H1 (cell line): ENCODE data around the gene KRTAP5-8. TPM values are rescaled to one million over a fixed set of nuclear protein-coding genes. Genes with fewer than 3 reads are reported as not detected.

Source experiments
- KDM5A ChIP-seq: fragments of 200-600 bp; IDR thresholded peaks from 2 replicates; pipeline ENCODE4 v1.7.1; 2012; ENCODE audit warnings: mild to moderate bottlenecking, low read length, inconsistent platforms, mixed read lengths
- SIN3A ChIP-seq, 2 experiments: IDR thresholded peaks in 1 of 2; conservative IDR thresholded peaks in 1 of 2; 2 replicates each; pipeline ENCODE4 v1.6.1; 2011 to 2012; ENCODE audit warnings: low read length in 2 of 2, improper control_type of control experiment in 1 of 2, low read depth in 1 of 2, mild to moderate bottlenecking in 1 of 2
- polyA plus RNA-seq, 7 experiments: library from polyadenylated mRNA; depleted of rRNA in 3 of 7; stranded (reverse) in 5 of 7; unstranded in 2 of 7; fragments of >200 nt in 5 of 7; fragments of 200-250 nt in 2 of 7; gene quantifications; 1 replicate in 5 of 7; 2 replicates in 1 of 7; 4 replicates in 1 of 7; pipeline versions ENCODE4 v1.2.1 to v1.2.3, GENCODE V29; 2011 to 2013; ENCODE audit warnings: missing spikeins in 2 of 7, mixed read lengths in 2 of 7
- total RNA-seq: library from RNA; stranded (reverse); fragmentation: NEBNext Ultra II Directional; extraction: Animal tissue kit (Norgen Biotek cat#: 25700); gene quantifications from 2 replicates; pipeline ENCODE4 v1.2.1, GENCODE V29; 2021

KRTAP5-8 gene
- total and polyA plus RNA-seq, 2 of the 8 experiments (the other 6 are each of a cell fraction or from before 2014, with no cell fraction given), result not detected

DNA sequence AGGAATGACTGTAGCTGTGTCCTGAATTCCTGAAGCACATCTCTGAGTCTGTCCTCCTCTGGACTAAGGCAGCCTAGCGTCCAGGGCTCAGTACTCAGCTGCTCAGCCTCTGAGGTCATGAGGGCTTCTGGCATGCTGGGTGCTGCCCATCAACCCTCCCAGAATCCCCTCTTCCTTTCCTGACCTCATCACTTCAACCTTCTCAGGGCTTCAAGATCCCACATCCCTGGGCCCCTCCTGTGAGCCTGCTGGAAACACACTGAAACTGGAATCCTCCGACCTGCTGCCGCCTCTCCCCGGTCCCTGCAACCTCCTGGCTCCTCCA, 803 bp downstream of the KRTAP5-8 start (continued):
- TF ChIP-seq SIN3A (conservative IDR thresholded peaks at IDR 0.05 in 1 of 2, IDR thresholded peaks at IDR 0.05 in 1 of 2; ENCODE audit: low read depth in 1 of 2, low read length in 2 of 2), result no peak
- TF ChIP-seq KDM5A, result no peak
